HEK293 (cell line): Measurements from ENCODE around the gene SQSTM1.

Experiments used
- CTCF ChIA-PET: fragments of 350-600 bp; formaldehyde crosslinking; extraction: SDS; loops from one replicate; lab custom pipeline; 2021; ENCODE audit warnings: antibody characterized with exemption; lab: Yijun Ruan, JAX
- POLR2A ChIA-PET: fragments of 300-600 bp; formaldehyde crosslinking; extraction: SDS; loops from one replicate; lab custom pipeline; 2020; ENCODE audit warnings: antibody characterized with exemption, inconsistent platforms; lab: Yijun Ruan, JAX
- H3K27ac ChIP-seq: fragments of 200-500 bp; sonication (Bioruptor generic); 2 replicates; pipeline ENCODE4 v1.5.1; 2014; ENCODE audit warnings: low read depth, low read length, control low read depth, inconsistent platforms; ENCODE audit errors: extremely low read depth
- H3K36me3 ChIP-seq, 2 experiments: fragments of 200-500 bp in 1 of 2; sonication (Bioruptor generic) in 1 of 2; 1 replicate in 1 of 2; 2 replicates in 1 of 2; pipeline ENCODE4 v1.5.1; 2014 to 2017; ENCODE audit warnings: inconsistent platforms in 2 of 2, low read length in 2 of 2; ENCODE audit not compliant: control insufficient read depth in 2 of 2, insufficient read depth in 1 of 2
- H3K4me1 ChIP-seq: fragments of 200-500 bp; sonication (Bioruptor generic); 2 replicates; pipeline ENCODE4 v1.5.1; 2014; ENCODE audit warnings: mild to moderate bottlenecking, low read length, inconsistent platforms; ENCODE audit not compliant: control insufficient read depth, insufficient read depth
- H3K4me3 ChIP-seq: 2 replicates; pipeline ENCODE4 v1.5.1; 2011; ENCODE audit warnings: low read depth, mild to moderate bottlenecking, control low read depth, low read length, moderate library complexity
- H3K9me3 ChIP-seq: fragments of 200-500 bp; sonication (Bioruptor generic); 2 replicates; pipeline ENCODE4 v1.5.1; 2014; ENCODE audit warnings: low read depth, low read length, inconsistent platforms; ENCODE audit not compliant: control insufficient read depth, insufficient read depth
- GFI1B ChIP-seq: fragments of 450-650 bp; formaldehyde crosslinking; IDR thresholded peaks from 2 replicates; pipeline ENCODE4 v1.5.1; 2016; ENCODE audit warnings: missing biosample characterization, missing genetic modification characterization
- IKZF3 ChIP-seq: fragments of 450-650 bp; IDR thresholded peaks from 2 replicates; pipeline ENCODE4 v1.5.0; 2018; ENCODE audit warnings: missing biosample characterization, mild to moderate bottlenecking, missing genetic modification characterization, moderate library complexity
- MYNN ChIP-seq: fragments of 450-650 bp; formaldehyde crosslinking; IDR thresholded peaks from 2 replicates; pipeline ENCODE4 v1.5.1; 2016; ENCODE audit warnings: missing biosample characterization, missing genetic modification characterization, borderline replicate concordance
- MZF1 ChIP-seq: fragments of 450-650 bp; formaldehyde crosslinking; IDR thresholded peaks from 2 replicates; pipeline ENCODE4 v1.5.1; 2017; ENCODE audit warnings: missing biosample characterization, missing genetic modification characterization, borderline replicate concordance
- REPIN1 ChIP-seq: fragments of 450-650 bp; formaldehyde crosslinking; IDR thresholded peaks from 2 replicates; pipeline ENCODE4 v1.5.1; 2017; ENCODE audit warnings: missing biosample characterization, missing genetic modification characterization, low read depth
- WT1 ChIP-seq: fragments of 450-650 bp; formaldehyde crosslinking; IDR thresholded peaks from 2 replicates; pipeline ENCODE4 v1.5.1; 2016; ENCODE audit warnings: missing biosample characterization, missing genetic modification characterization
- YY2 ChIP-seq: fragments of 450-650 bp; formaldehyde crosslinking; IDR thresholded peaks from 2 replicates; pipeline ENCODE4 v1.5.1; 2016; ENCODE audit warnings: missing biosample characterization, missing genetic modification characterization
- ZEB2 ChIP-seq: fragments of 450-650 bp; formaldehyde crosslinking; IDR thresholded peaks from 2 replicates; pipeline ENCODE4 v1.5.1; 2016; ENCODE audit warnings: missing biosample characterization, missing genetic modification characterization
- ZFHX2 ChIP-seq: fragments of 450-650 bp; formaldehyde crosslinking; conservative IDR thresholded peaks from 2 replicates; pipeline ENCODE4 v1.5.1; 2016; ENCODE audit warnings: missing biosample characterization, missing genetic modification characterization
- ZNF155 ChIP-seq: fragments of 450-650 bp; formaldehyde crosslinking; IDR thresholded peaks from 2 replicates; pipeline ENCODE4 v1.5.1; 2016; ENCODE audit warnings: missing biosample characterization, missing genetic modification characterization
- ZNF202 ChIP-seq: fragments of 450-650 bp; formaldehyde crosslinking; IDR thresholded peaks from 2 replicates; pipeline ENCODE4 v1.5.1; 2016; ENCODE audit warnings: missing biosample characterization, missing genetic modification characterization, borderline replicate concordance
- ZNF23 ChIP-seq: fragments of 450-650 bp; formaldehyde crosslinking; IDR thresholded peaks from 2 replicates; pipeline ENCODE4 v1.5.1; 2016; ENCODE audit warnings: missing biosample characterization, missing genetic modification characterization, borderline replicate concordance
- ZNF324 ChIP-seq: fragments of 450-650 bp; formaldehyde crosslinking; IDR thresholded peaks from 2 replicates; pipeline ENCODE4 v1.5.1; 2016; ENCODE audit warnings: missing biosample characterization, missing genetic modification characterization
- ZNF335 ChIP-seq: fragments of 450-650 bp; formaldehyde crosslinking; conservative IDR thresholded peaks from 2 replicates; pipeline ENCODE4 v1.5.1; 2016; ENCODE audit warnings: missing biosample characterization, missing genetic modification characterization
- ZNF37A ChIP-seq: fragments of 450-650 bp; IDR thresholded peaks from 2 replicates; pipeline ENCODE4 v1.5.1; 2018; ENCODE audit warnings: missing biosample characterization, missing genetic modification characterization
- ZNF449 ChIP-seq: fragments of 450-650 bp; formaldehyde crosslinking; IDR thresholded peaks from 2 replicates; pipeline ENCODE4 v1.5.1; 2017; ENCODE audit warnings: missing biosample characterization, mild to moderate bottlenecking, missing genetic modification characterization, moderate library complexity
- ZNF600 ChIP-seq: fragments of 450-650 bp; formaldehyde crosslinking; IDR thresholded peaks from 2 replicates; pipeline ENCODE4 v1.5.1; 2016; ENCODE audit warnings: missing biosample characterization, missing genetic modification characterization
- ZNF610 ChIP-seq: fragments of 450-650 bp; formaldehyde crosslinking; IDR thresholded peaks from 2 replicates; pipeline ENCODE4 v1.5.1; 2016; ENCODE audit warnings: missing biosample characterization, missing genetic modification characterization, borderline replicate concordance
- ZNF777 ChIP-seq: fragments of 450-650 bp; formaldehyde crosslinking; IDR thresholded peaks from 2 replicates; pipeline ENCODE4 v1.5.1; 2017; ENCODE audit warnings: missing biosample characterization, missing genetic modification characterization, borderline replicate concordance
- ZNF843 ChIP-seq: fragments of 450-650 bp; formaldehyde crosslinking; IDR thresholded peaks from 2 replicates; pipeline ENCODE4 v1.5.1; 2016; ENCODE audit warnings: missing biosample characterization, missing genetic modification characterization
- TF ChIP-seq, protein P1 (sequence below): fragments of 450-650 bp; formaldehyde crosslinking; IDR thresholded peaks from 2 replicates; pipeline ENCODE4 v1.5.1; 2016; ENCODE audit warnings: missing biosample characterization, missing genetic modification characterization
- TF ChIP-seq, protein P2 (sequence below): fragments of 450-650 bp; formaldehyde crosslinking; IDR thresholded peaks from 2 replicates; pipeline ENCODE4 v1.5.1; 2016; ENCODE audit warnings: missing biosample characterization, missing genetic modification characterization
- TF ChIP-seq, protein P3 (sequence below): fragments of 450-650 bp; IDR thresholded peaks from 2 replicates; pipeline ENCODE4 v1.5.1; 2018; ENCODE audit warnings: missing biosample characterization, missing genetic modification characterization
- TF ChIP-seq, protein P4 (sequence below): fragments of 450-650 bp; formaldehyde crosslinking; IDR thresholded peaks from 2 replicates; pipeline ENCODE4 v1.5.1; 2017; ENCODE audit warnings: missing biosample characterization, missing genetic modification characterization

Gene SQSTM1

GRCh38 chr5:179816796-179817469 is 3.8 kb upstream of the SQSTM1 start (continued):
- TF ChIP-seq ZNF449 (tag by site-specific recombination): no peak
- TF ChIP-seq YY2 (tag by site-specific recombination): no peak
- no peak for TF ChIP-seq REPIN1 (tag by site-specific recombination)
- TF ChIP-seq ZNF23 (tag by site-specific recombination): no peak
- TF ChIP-seq, all 188 proteins: peak for 0

GRCh38 chr5:179817470-179817840 is 3.2 kb upstream of the SQSTM1 start:
- ChIA-PET CTCF (no interaction called here), POLR2A (no interaction called here)
- peaks cover 18% of the 10 kb centered on the region for H3K4me1 ChIP-seq
- no peak overlapping the region for H3K27ac ChIP-seq
- H3K9me3 ChIP-seq: no peaks in the 10 kb centered on the region
- TF ChIP-seq ZNF335 (no peak), ZFHX2 (peak; percentile 44; the same call in 1 of the 2 replicates)
- no peak overlapping the region for H3K4me3 ChIP-seq
- H3K36me3 ChIP-seq: peaks cover 5 to 40% of the 10 kb centered on the region in 2 experiments; a peak in 2 of 3 replicates

- H3K9me3 ChIP-seq: no peaks in the 10 kb centered on the region
- peak overlapping the region; percentile 21 for H3K4me3 ChIP-seq
- H3K4me1 ChIP-seq: peaks cover 19% of the 10 kb centered on the region
- ChIA-PET CTCF (no interaction called here), POLR2A (interaction anchor here (0.6 kb wide), 1 partner anchor 36 kb away, joined by 3 read pairs; no protein-coding TSS in a partner anchor)
- peaks cover 7 to 40% of the 10 kb centered on the region in 2 experiments; a peak in 2 of 3 replicates for H3K36me3 ChIP-seq
- peak overlapping the region; percentile 92 for H3K27ac ChIP-seq
- TF ChIP-seq, protein P1, sequence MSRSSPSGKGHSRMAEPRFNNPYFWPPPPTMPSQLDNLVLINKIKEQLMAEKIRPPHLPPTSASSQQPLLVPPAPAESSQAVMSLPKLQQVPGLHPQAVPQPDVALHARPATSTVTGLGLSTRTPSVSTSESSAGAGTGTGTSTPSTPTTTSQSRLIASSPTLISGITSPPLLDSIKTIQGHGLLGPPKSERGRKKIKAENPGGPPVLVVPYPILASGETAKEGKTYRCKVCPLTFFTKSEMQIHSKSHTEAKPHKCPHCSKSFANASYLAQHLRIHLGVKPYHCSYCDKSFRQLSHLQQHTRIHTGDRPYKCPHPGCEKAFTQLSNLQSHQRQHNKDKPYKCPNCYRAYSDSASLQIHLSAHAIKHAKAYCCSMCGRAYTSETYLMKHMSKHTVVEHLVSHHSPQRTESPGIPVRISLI: peak; percentile 98
- peak; percentile 11; the same call in 1 of the 2 replicates for TF ChIP-seq ZNF600 (tag by site-specific recombination)
- TF ChIP-seq IKZF3 (tag by site-specific recombination): no peak
- no peak for TF ChIP-seq ZNF202
- peak; percentile 3; the same call in 1 of the 2 replicates for TF ChIP-seq ZFHX2
- TF ChIP-seq, protein P2, sequence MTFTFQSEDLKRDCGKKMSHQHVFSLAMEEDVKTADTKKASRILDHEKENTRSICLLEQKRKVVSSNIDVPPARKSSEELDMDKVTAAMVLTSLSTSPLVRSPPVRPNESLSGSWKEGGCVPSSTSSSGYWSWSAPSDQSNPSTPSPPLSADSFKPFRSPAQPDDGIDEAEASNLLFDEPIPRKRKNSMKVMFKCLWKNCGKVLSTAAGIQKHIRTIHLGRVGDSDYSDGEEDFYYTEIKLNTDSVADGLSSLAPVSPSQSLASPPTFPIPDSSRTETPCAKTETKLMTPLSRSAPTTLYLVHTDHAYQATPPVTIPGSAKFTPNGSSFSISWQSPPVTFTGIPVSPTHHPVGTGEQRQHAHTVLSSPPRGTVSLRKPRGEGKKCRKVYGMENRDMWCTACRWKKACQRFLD (tag by site-specific recombination): no peak
- no peak for TF ChIP-seq ZNF37A (tag by site-specific recombination)
- no peak for TF ChIP-seq MYNN (tag by site-specific recombination)
- no peak for TF ChIP-seq GFI1B
- TF ChIP-seq ZNF843 (tag by site-specific recombination): no peak
- peak; percentile 65 for TF ChIP-seq WT1 (tag by site-specific recombination)
- TF ChIP-seq ZNF155: no peak
- no peak for TF ChIP-seq ZEB2 (tag by site-specific recombination)
- no peak for TF ChIP-seq ZNF777 (tag by site-specific recombination)
- no peak for TF ChIP-seq ZNF324 (tag by site-specific recombination)
- peak; percentile 99 for TF ChIP-seq MZF1 (tag by site-specific recombination)
- TF ChIP-seq, protein P3, sequence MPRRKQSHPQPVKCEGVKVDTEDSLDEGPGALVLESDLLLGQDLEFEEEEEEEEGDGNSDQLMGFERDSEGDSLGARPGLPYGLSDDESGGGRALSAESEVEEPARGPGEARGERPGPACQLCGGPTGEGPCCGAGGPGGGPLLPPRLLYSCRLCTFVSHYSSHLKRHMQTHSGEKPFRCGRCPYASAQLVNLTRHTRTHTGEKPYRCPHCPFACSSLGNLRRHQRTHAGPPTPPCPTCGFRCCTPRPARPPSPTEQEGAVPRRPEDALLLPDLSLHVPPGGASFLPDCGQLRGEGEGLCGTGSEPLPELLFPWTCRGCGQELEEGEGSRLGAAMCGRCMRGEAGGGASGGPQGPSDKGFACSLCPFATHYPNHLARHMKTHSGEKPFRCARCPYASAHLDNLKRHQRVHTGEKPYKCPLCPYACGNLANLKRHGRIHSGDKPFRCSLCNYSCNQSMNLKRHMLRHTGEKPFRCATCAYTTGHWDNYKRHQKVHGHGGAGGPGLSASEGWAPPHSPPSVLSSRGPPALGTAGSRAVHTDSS (tag by site-specific recombination): no peak
- TF ChIP-seq ZNF610 (tag by site-specific recombination): no peak
- TF ChIP-seq, protein P4, sequence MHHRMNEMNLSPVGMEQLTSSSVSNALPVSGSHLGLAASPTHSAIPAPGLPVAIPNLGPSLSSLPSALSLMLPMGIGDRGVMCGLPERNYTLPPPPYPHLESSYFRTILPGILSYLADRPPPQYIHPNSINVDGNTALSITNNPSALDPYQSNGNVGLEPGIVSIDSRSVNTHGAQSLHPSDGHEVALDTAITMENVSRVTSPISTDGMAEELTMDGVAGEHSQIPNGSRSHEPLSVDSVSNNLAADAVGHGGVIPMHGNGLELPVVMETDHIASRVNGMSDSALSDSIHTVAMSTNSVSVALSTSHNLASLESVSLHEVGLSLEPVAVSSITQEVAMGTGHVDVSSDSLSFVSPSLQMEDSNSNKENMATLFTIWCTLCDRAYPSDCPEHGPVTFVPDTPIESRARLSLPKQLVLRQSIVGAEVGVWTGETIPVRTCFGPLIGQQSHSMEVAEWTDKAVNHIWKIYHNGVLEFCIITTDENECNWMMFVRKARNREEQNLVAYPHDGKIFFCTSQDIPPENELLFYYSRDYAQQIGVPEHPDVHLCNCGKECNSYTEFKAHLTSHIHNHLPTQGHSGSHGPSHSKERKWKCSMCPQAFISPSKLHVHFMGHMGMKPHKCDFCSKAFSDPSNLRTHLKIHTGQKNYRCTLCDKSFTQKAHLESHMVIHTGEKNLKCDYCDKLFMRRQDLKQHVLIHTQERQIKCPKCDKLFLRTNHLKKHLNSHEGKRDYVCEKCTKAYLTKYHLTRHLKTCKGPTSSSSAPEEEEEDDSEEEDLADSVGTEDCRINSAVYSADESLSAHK: no peak
These were observed 2.6 kb upstream of the SQSTM1 start for GRCh38 chr5:179817890-179818745.
